ENCODE results near the gene COL21A1.

Gene COL21A1

DNA sequence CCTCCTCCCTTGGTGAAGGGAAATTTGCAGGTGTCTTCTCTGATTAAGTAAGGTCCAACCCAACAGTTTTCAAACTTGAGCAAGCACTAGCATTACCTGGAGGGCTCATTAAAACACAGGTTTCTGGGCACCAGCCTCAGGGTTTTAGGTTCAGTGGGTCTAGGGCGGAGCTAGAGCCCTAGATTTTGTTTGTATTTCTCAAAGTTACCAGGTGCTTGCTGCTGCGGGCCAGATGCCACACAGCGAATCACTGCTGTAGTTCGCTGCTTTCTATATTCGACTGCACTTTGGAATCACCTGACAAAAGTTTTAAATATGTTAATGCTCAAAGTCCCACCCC is 869 bp downstream of the COL21A1 start:
- H3K4me1 ChIP-seq, result no peaks in the 10 kb centered on the region
- H3K27me3 ChIP-seq, result no peaks in the 10 kb centered on the region
- no peaks in the 10 kb centered on the region for H3K36me3 ChIP-seq
- H3K27ac ChIP-seq, result no peak overlapping the region
- H3K4me3 ChIP-seq, result no peak overlapping the region
- H3K9ac ChIP-seq, result no peak overlapping the region
- H3K4me2 ChIP-seq, result no peak overlapping the region
- no peak for TF ChIP-seq Cebpa-rat (IDR thresholded peaks at IDR 0.05)
- peaks cover 4% of the 10 kb centered on the region; the same call in 1 of the 2 replicates for H3K9me3 ChIP-seq
- H4K20me1 ChIP-seq, result no peaks in the 10 kb centered on the region

DNA sequence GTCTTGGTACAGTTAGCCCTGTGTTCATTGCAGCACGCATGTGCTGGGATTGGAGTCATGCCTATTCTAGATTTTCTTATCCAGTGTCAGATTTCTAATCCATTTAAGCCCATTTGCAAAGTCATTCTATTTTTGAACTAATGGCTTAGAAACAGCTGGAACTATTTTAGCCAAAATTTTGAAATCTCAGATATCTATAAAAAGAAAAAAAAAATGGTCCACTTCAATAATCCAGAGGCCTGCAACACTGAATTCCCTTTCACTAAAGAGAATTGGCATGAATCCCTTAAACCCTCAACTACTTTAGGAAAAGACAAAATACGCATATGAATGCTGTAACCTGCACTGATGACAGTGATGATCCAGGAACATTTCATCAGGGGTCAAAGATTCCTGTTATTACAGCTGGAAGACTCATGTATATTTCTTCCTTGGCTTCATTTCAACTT is 1.5 kb downstream of the COL21A1 start:
- no peaks in the 10 kb centered on the region for H3K27me3 ChIP-seq
- H3K27ac ChIP-seq, result no peak overlapping the region
- H3K9ac ChIP-seq, result no peak overlapping the region
- H4K20me1 ChIP-seq, result no peaks in the 10 kb centered on the region
- H3K4me2 ChIP-seq, result no peak overlapping the region
- H3K9me3 ChIP-seq, result peaks cover 4% of the 10 kb centered on the region; the same call in 1 of the 2 replicates
- no peaks in the 10 kb centered on the region for H3K4me1 ChIP-seq
- H3K36me3 ChIP-seq, result no peaks in the 10 kb centered on the region
- no peak for TF ChIP-seq Cebpa-rat (IDR thresholded peaks at IDR 0.05)
- no peak overlapping the region for H3K4me3 ChIP-seq

DNA sequence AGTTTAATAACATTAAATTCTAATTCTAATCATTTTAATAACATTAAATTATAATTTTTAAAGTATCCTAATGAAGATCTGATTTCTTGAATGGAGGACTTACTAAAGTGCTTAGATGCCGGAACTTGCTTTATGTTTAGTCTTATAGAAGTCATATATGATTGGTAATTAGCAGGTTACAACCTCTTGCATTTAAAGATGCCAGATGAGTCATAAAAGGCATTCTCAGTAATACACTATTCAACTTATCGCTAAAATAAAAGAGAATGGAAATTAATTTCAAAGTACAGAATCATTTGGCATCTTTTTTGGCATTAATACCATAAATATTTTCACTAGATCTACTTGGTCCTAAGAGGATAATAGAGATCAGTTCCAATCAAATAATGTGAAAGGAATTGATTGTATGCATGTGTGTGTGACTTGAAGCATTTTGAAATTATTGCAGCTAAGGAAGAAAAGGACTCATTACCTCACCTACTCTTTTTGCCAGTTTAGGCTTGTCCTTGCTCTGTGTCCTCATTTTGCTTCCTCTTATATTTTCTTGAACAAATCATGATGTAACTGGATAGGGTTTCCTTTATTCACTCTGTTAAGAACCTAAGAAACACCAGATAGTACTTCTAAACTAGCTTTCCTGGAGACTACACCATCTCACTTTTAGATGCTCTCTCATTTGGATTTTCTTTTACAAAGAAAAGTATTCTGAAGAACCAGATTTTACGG is 2.7 kb downstream of the COL21A1 start:
- Histone ChIP-seq H3K4me3 (no peak overlapping the region), H3K9me3 (peaks cover 4% of the 10 kb centered on the region; the same call in 1 of the 2 replicates), H3K4me2 (no peak overlapping the region), H3K9ac (no peak overlapping the region), H3K27me3 (no peaks in the 10 kb centered on the region), H4K20me1 (no peaks in the 10 kb centered on the region), H3K27ac (no peak overlapping the region), H3K36me3 (no peaks in the 10 kb centered on the region), H3K4me1 (no peaks in the 10 kb centered on the region)
- no peak for TF ChIP-seq Cebpa-rat (IDR thresholded peaks at IDR 0.05)

DNA sequence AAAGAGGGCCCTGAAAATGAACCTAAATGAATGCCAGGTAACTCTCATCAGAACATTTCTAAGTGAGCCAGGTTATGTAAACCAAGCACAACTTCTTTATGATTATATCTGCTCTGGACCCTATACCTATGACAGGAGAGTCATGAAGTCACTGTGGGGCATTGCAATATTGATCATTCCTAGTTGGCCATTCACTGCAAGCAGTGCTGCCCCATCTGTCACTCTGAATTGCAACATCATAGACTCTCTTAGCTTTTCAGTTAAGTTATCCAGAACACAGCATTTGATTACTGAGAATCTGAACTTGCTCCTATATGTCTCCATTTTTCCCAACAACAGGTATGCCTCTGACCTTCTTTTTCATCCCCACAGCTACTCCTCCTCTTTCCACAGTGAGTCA is 3.3 kb downstream of the COL21A1 start:
- no peak for TF ChIP-seq Cebpa-rat (IDR thresholded peaks at IDR 0.05)
- no peaks in the 10 kb centered on the region for H3K27me3 ChIP-seq
- no peak overlapping the region for H3K9ac ChIP-seq
- H3K27ac ChIP-seq, result no peak overlapping the region
- H4K20me1 ChIP-seq, result no peaks in the 10 kb centered on the region
- H3K4me3 ChIP-seq, result no peak overlapping the region
- no peaks in the 10 kb centered on the region for H3K4me1 ChIP-seq
- H3K36me3 ChIP-seq, result no peaks in the 10 kb centered on the region
- no peak overlapping the region for H3K4me2 ChIP-seq
- peaks cover 4% of the 10 kb centered on the region; the same call in 1 of the 2 replicates for H3K9me3 ChIP-seq

DNA sequence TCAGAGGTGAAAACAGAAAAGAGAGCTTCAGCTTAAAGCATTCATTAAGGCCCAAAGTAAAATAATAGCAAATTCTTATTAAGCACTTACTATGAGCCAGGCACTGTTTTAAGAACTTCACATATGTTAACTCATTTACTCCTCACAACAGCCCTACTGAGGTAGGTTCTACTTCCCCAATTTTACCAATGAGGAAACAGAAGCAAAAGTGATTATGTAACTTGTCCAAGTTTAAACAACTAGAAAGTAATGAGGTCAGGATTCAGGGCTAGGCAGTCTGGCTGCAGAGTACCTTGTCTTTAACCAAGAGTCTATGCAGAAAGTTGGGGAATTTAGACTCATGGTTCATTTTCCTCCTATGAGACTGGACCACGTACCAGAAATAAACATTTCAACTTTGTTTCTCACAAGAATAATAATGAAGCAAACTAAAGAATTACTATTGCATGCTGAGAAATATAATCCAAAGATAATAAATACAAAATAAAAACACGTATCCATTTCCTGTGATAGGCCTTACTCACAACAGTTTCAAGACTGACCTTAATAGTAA is 3.8 kb downstream of the COL21A1 start:
- Histone ChIP-seq H3K36me3 (no peaks in the 10 kb centered on the region), H3K4me1 (no peaks in the 10 kb centered on the region), H4K20me1 (no peaks in the 10 kb centered on the region), H3K9ac (no peak overlapping the region), H3K4me2 (no peak overlapping the region), H3K9me3 (peaks cover 4% of the 10 kb centered on the region; the same call in 1 of the 2 replicates), H3K4me3 (no peak overlapping the region), H3K27ac (no peak overlapping the region), H3K27me3 (no peaks in the 10 kb centered on the region)
- no peak for TF ChIP-seq Cebpa-rat (IDR thresholded peaks at IDR 0.05)

DNA sequence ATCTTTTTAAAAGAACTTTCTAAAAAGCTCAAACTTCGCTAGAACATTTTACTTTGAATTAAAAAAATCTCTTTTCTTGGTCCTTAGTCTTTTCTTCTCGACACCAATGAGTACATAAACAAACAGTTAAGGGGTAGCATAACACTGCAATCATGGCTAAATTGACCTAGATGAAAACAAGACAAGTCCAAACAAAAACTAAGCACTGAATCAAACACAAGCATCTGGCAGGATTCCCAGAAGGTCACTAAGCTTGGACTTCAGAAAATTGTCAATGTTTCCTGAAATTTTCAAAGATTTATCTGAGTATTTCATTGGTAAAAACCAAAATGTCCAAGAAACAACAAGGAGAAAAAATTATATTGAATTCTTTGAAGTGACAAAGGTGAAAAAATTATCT is 5.0 kb downstream of the COL21A1 start:
- Histone ChIP-seq H3K27me3 (no peaks in the 10 kb centered on the region), H3K9ac (no peak overlapping the region), H3K36me3 (no peaks in the 10 kb centered on the region), H3K4me2 (no peak overlapping the region), H3K27ac (no peak overlapping the region), H4K20me1 (no peaks in the 10 kb centered on the region), H3K4me3 (no peak overlapping the region), H3K4me1 (no peaks in the 10 kb centered on the region), H3K9me3 (peaks cover 3% of the 10 kb centered on the region; the same call in 1 of the 2 replicates)
- no peak for TF ChIP-seq Cebpa-rat (IDR thresholded peaks at IDR 0.05)

DNA sequence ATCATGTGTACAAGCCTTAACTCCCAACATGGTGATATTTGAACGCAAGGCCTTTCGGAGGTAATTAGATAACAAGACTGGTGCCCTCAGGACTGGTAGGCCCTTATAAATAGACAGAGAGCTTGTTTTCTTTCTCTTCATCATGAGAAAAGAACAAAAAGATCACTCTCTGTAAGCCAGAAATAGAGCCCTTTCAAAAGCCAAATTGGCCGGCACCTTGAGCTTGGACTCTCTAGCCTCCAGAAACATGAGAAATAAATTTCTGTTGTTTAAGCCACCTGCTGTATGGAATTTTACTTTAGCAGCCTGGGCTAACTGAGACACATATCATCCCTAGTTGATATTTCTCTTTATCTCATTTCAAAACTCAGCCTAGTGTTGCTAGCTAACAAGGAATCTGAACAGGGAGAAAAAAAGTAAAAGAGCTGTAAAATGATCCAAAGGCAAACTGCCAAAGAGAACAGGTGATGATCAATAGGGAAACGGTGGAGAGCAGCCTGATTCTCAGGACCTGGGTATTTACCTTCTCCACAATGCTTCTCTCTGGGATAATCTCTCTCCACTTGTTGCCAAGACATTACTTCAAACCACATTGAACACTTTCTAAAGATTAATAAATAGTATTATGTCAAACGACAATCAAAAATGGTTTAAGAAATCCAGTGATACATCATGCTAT is 6.1 kb downstream of the COL21A1 start:
- Histone ChIP-seq H3K4me1 (no peaks in the 10 kb centered on the region), H3K27ac (no peak overlapping the region), H3K9ac (no peak overlapping the region), H4K20me1 (no peaks in the 10 kb centered on the region), H3K36me3 (no peaks in the 10 kb centered on the region), H3K9me3 (no peaks in the 10 kb centered on the region), H3K27me3 (no peaks in the 10 kb centered on the region), H3K4me3 (no peak overlapping the region), H3K4me2 (no peak overlapping the region)
- TF ChIP-seq Cebpa-rat (IDR thresholded peaks at IDR 0.05), result no peak

DNA sequence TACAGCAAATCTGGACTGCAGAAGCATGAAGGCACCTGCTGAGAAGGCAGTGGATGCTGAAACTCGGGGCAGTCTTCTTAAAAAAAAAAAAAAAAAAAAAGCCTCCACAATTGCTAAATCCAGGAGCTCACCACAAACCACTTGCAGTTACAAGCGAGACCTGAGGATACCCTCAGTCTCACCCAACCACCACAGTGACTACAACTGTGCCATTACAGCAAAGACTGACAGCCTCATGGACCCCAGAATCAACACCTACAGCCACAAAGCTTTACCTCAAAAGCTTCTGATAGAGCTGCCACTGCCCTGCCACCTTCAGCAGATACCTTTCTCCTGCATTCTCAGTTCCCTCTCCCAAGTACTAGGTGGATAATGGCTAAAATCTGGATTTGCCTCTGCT is 9.0 kb downstream of the COL21A1 start:
- Histone ChIP-seq H4K20me1 (no peaks in the 10 kb centered on the region), H3K4me2 (no peak overlapping the region), H3K4me1 (no peaks in the 10 kb centered on the region), H3K4me3 (no peak overlapping the region), H3K9me3 (no peaks in the 10 kb centered on the region), H3K27me3 (no peaks in the 10 kb centered on the region), H3K9ac (no peak overlapping the region), H3K27ac (no peak overlapping the region), H3K36me3 (no peaks in the 10 kb centered on the region)
- no peak for TF ChIP-seq Cebpa-rat (IDR thresholded peaks at IDR 0.05)

DNA sequence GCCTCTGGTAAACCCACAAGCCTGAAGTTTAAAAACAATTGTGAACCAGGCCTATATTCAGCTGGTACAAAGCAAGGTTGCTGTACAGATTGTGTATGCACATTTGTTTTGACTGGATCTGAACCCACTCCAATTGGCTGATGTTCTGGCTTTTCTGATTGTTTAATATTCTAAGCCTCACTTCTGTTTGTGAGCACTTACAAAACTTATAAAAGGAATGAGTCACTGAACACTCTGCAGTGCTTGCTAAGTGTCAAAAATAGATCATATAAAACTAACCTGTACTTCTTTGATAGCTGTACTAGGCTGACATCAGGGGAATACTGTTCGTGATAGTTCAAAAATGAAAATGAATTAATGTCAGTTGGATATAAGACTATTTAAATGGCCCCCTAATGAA is 12.1 kb downstream of the COL21A1 start:
- no peak overlapping the region for H3K4me2 ChIP-seq
- H3K27ac ChIP-seq, result no peak overlapping the region
- no peaks in the 10 kb centered on the region for H3K4me1 ChIP-seq
- H3K9me3 ChIP-seq, result no peaks in the 10 kb centered on the region
- no peaks in the 10 kb centered on the region for H3K36me3 ChIP-seq
- no peak for TF ChIP-seq Cebpa-rat (IDR thresholded peaks at IDR 0.05)
- no peaks in the 10 kb centered on the region for H4K20me1 ChIP-seq
- no peaks in the 10 kb centered on the region for H3K27me3 ChIP-seq
- no peak overlapping the region for H3K4me3 ChIP-seq
- no peak overlapping the region for H3K9ac ChIP-seq

DNA sequence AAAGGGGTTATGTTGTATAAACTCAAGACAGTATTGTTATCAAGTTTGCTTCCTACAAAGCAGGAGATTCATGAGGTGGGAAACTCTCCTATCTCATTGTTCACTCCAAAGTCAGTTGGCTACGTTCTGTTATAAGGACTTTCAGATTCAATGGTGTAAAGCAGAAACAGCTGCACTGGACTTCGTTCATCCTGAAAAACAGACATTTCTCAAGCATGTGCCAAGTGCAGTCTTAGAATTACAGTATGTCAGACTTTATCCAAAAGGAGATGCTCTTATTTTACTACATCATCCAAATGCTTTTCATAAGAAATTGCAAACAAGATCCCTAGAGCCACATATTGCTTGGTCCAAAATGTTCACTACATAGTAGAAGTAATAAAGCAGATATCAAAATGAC is 14.9 kb downstream of the COL21A1 start:
- TF ChIP-seq Cebpa-rat (IDR thresholded peaks at IDR 0.05), result no peak
- Histone ChIP-seq H3K27me3 (no peaks in the 10 kb centered on the region), H3K9me3 (no peaks in the 10 kb centered on the region), H3K4me1 (no peaks in the 10 kb centered on the region), H3K4me2 (no peak overlapping the region), H3K36me3 (no peaks in the 10 kb centered on the region), H3K4me3 (no peak overlapping the region), H3K9ac (no peak overlapping the region), H4K20me1 (no peaks in the 10 kb centered on the region), H3K27ac (no peak overlapping the region)
